HG03097 (cell line): ENCODE data around the gene CPNE9.

Experiments used
- ATAC-seq: cut with Tn5 transposase; IDR thresholded peaks from one replicate; pipeline ENCODE4 v1.9.1; 2021; ENCODE audit not compliant: unreplicated experiment, low FRiP score

The CPNE9 gene

DNA sequence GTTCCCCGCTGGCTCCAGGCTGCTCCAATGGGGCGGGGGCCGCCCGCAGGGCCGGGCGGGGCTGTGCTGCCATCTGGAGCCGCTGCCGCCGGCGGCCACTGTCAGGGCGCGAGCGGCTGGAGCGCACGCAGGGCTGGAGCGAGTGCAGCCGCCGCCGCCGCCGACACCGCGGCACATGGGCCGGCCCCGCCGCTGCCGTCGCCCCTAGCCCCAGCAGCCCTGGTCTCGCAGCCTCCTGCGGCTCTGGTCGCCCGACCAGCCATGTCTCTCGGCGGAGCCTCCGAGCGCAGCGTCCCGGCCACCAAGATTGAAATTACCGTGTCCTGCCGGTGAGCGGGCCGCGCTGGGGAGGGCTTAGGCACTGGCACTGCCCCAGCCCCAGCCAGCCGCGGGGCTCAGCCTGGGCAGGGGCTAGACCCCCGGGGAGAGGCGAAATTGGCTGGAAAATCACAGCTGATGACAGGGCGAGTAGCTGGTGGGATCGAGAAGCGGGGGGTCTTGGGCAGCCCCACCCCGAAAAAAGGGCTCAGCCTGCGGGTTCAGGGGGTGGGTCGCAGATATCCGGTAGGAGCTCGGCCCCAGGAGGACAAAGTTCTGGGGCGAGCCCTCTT lies at the start of gene CPNE9:
CPNE9 (plus strand) TSS at position 98 of the 611 bp plus-strand sequence; CDS start at position 262, 164 bp downstream.
- ATAC-seq = no peak

DNA sequence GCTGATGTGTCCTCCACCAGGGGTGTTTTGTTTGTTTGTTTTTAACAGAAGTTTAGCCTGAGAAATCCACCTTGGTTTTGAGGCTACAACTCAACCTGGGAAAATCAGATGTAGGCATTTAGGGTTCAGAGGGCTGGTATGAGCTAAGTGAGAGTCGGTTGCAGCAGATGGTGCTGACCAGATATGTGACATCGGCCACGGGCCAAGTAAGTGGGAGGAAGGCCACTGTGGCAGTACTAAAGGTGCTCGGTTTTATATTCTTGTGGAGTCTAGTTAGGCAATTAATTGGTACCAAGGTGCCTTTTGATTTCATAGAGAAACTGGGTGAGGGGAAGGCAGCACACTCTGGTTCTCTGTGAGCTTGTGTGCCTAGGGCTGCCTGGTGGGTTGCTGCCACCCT lies 43.8 kb upstream of the CPNE9 start:
- ATAC-seq = no peak

DNA sequence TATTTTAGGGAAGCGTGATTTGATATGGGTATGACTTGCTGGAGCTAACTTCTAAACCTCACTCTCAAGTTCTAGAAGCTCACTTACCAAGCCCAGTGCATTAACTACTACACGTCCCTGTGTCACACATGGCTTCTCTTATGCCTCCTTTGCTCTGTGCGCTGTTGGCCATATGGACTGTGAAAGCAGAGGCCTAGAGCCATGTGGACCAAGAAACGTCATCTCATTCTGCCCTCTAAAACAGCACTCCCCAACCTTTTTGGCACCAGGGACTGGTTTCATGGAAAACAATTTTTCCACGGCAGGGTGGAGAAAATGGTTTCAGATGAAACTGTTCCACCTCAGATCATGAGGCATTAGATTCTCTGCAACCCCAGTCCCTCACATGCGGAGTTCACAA lies 42.7 kb upstream of the CPNE9 start:
- no peak for ATAC-seq

DNA sequence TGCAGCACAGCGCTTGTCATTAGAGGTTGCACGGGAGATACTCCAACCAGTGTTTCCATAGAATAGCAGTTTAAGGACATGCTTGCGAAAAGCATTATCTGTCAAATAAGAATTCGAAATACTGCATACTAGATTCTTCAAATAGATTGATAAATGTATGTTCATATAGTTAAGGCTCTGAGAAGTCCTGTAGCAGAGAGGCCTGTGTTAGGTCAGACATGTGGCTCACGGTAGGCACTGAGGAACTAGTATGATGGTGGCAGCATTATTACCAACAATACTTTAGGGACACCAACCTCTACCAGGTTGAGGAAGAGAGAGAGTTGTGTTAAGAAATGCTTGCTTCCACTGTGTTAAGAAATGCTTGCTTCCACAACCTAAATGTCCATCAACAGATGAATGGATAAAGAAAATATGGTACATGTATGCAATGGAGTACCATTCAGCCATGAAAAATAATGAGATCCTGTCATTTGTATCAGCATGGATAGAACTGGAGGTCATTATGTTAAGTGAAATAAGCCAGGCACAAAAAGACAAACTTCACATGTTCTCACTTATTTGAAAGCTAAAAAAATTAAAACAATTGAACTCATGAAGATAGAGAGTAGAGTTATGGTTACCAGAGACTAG lies 39.4 kb upstream of the CPNE9 start:
- no peak for ATAC-seq

DNA sequence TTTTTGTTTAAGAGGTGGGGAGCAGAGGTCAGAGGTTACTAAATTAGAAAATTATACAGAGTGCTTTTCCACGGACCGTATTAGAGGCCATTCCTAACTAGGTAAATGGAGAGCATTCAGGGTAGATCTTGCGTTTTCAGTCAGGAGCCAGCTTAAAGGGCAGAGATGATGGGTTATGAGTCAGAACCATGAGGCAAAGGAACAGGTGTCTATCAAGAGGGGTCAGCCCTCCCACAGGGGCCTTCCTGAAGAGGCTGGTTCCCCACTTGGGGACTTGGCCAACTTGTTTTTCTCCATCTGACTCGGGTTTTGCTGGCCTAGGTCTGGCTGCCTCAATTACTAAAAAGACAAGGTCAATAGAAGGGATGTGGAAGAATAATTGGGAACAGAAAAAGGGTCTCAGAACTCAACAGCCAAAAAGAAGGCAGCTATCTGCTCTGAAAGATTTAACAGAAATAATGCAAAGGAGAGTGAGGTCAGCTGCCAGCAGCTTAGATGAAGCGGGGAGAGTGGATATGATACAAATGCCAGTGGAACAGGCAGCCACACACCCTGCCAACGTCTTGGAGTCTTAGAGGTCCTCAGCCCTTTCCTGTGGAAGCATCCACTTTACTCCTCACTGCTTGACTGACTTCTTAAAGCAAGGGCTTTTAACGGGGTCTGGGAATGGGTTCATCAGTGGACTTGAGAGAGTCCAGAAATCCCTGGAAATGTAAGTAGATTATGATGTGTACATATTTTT lies 36.8 kb upstream of the CPNE9 start:
- no peak for ATAC-seq

GRCh38 chr3:9669277-9669676 lies 34.4 kb upstream of the CPNE9 start:
- no peak for ATAC-seq

DNA sequence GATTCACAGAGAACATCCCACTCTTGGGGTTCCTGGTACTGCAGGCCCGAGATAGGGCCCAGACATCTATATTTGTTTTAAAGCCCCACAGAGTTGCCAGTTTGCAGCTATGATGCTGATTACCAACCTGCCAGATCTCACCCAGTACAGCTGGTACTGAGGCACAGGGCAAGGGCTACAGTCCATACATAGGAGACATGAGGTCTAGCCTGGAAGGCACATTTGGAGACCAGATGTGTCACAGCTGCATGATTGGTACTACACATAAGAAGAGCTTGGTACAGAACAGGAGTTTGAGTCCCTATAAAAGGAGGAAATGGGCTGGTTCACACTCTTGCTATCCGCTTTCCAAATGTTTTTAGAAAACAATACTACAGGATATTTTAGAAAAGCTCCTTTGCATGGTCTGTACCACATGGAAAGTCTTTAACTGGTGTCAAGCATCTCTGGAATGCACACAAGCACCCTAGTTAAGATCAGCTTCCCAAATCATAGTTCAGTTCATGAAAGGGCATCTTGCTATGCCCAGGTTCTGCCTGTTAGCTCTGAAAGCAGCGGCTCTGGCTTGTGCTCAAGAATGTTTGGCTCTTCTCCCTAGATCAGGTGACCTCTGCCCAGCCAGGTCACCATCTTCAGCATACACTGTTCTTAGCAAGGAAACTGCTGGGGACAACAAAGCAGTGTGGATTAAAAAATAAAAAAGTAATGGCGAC lies 33.8 kb upstream of the CPNE9 start:
- no peak for ATAC-seq

DNA sequence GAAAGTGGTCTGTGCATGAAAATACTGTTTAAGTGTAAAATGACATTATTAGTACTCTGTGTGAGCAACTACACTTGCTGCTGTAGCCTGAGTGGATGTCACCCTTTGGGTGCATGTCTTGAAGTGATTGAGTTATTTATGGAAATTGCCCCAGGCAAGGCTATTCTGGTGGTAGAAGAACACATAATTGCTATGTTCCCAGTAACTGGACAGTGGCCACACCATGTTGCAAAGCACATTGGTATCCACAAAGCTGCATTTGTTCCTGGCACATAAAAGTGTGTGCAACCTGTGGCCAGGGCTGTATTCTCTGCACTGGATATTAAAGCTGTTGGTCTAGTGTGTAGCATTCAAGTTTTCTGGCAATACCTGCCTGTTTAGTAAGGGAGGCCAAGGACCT lies 30.6 kb upstream of the CPNE9 start:
- ATAC-seq = no peak

GRCh38 chr3:9673752-9674151 lies 29.9 kb upstream of the CPNE9 start:
- no peak for ATAC-seq

DNA sequence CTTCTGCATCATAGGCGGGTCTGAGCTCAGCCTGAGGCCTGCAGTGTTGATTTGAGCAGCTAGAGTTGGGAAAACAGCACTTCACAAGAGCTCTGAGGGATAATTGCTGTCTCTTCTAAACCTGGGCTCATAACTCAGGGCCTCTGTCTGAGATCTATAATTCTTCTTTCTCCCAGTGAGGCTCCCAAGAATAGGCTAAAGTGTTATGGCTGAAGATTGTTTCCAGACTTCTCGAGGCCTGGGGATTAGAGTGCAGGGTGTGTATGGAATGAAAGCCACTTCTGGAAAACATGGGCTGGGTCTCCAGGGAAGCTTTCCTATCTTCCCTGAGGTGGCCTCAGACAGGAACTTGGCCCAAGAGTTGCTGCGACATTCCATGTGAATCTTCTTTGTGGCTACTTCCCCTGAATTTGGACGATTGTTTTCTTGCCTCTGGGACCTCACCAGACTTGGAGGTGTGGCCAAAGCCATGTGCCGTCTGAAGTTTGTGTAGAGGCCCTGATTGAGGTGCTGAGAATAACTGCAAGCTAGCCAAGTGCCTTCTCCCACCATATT lies 27.8 kb upstream of the CPNE9 start:
- ATAC-seq = no peak

- no peak for ATAC-seq
Observed at GRCh38 chr3:9676785-9677184, 26.8 kb upstream of the CPNE9 start.

GRCh38 chr3:9678493-9678892 lies 25.1 kb upstream of the CPNE9 start:
- ATAC-seq = no peak

DNA sequence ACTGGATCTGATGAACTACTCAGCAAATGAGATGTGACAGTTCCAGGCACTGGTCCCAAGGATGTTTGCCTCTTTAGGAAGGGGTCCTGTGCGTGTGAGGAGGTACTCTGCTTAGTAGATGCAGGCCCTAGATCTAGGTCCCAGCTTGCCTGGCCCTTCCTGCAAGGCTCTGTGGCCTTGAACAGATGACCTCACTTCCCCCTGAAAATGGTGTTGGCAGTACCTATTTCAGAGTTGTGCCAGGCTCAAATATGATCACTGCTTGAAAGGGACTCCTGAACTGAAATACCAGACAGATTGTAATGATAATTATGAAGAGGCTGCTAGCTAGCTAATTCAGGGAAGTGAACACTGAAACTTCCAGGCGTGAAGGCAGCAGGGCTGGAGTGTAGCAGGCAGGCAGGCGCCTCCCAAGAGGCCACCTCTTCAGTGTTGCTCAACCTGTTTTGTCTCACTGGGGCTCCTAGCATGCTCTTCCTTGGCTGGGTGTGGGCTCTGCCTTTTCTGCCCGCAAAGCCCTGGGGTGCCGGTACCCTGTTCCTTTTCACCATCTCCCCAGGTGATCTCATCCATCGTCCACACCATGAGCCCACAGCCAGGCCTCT lies 24.1 kb upstream of the CPNE9 start:
- ATAC-seq = no peak

DNA sequence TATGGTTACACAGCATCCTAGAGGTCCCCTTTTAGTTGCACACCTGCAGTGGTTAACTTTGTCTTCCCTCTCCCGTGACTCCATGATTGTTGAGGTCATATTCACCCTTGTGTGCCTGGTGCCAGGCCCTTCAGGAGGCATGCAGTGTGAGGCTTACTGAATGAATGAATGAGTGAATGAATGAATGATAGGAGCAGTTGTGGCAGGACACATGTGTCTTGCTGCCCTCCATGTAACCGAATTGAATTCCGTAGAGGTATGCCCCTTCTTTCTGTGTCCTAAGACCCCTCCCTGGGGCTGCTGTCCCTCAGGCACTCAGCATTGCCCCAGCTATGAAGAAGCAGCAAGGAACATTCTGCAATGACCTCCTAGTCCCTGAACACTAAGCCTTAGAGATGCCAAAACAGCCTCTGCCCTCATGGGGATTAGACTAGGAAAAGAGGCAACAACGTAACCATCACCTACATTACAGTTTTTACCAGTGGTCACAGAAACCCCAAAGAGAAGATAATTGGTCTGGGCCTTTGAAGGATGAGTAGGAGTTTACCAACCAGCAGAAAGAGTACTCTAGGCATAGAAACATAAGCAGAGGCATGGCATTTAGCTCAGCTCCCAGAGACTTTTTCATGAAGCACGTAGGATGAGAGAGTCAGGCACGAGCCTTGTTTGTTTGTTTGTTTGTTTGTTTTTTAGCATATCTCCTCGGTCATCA lies 22.5 kb upstream of the CPNE9 start:
- no peak for ATAC-seq

- ATAC-seq = no peak
Observed at GRCh38 chr3:9681723-9682081, 21.9 kb upstream of the CPNE9 start.

DNA sequence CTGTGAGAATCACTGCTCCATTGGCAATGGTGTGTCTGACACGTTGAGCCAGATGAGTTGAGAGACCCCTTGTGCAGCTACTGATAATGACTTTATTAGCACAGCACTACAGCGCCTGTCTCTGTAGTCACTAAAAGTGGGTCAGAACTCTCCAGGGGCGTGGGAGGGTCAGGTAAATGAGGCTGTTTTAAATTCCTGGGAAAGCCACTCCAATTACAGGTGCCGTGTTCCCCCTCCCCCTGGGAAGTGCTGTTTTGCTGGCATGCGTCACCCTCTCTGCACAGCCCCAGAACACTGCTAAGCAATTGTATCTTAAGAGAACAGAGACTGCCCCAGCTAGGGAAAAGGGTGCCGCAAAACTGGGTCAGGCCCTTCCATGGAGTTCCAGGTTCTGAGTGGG lies 21.5 kb upstream of the CPNE9 start:
- ATAC-seq = no peak

GRCh38 chr3:9683426-9683825 lies 20.2 kb upstream of the CPNE9 start:
- no peak for ATAC-seq

DNA sequence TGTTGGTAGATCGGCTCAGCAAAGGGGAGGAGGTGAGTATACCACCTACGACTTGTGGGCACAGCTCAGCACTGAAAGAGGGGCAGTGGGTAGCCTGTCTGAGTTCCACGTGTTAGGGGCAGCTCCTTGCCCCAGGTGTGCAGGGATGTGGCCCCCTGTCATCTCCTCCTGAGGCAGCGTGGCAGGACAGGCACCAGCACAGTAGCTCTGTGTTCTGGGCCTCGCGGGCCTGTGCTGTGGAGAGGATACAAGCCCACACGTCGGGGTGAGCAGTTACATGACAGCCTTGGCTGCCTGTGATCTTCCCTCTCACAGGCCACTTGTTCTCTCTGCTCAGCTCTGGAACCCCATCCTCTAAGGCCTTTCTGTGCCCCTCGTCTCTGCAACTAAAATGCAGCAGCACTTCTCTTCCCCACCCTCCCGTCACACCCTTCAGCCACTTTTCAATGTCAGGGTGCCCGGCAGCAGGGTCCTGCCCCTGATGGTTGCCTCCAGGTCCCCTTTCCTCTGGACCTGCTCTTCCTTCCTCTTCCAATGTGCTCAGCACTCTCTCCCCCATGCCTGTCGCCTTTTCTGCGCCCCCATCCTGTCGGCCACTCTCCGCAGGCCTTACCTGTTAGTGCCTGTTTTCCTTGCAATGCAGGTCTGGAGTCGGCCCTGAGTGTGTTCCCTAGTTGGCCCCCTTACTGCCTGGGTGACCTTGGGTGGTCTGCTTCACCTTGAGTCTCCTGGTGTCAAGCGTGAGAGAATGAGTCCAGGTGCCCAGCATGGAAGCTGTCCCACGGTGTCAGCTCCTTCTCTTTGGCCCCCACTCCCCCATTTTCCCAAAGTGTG lies 18.2 kb upstream of the CPNE9 start:
- no peak for ATAC-seq

DNA sequence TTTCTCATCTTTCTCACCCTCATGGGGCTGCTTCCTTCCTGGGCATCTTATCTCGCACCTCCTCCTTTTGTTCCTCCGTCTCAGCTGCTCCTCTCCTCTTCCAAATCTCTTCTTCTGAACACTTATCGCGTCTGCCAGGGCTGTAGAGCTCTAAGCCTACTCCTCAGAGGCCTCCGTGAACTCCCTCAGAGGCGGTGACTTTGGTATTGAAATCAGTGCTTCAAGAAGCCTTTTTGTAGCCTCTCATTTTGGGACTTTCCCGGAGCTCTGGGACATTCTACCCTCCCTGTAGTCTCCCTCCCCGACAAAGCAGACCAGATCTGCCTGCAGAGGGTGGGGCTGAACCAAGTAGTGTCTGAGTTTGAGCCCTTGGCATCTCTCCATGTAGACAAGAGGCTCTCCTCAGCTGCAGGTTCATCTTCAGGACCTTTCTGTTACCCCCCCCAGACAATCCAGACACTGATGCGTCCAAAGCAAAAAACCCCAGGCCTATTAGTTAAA lies 17.5 kb upstream of the CPNE9 start:
- no peak for ATAC-seq
